HG03196 (cell line): Measurements from ENCODE around the gene TSPAN2.

Experiments used
- ATAC-seq: cut with Tn5 transposase; IDR thresholded peaks from one replicate; pipeline ENCODE4 v1.9.1; 2021; ENCODE audit not compliant: unreplicated experiment

Gene TSPAN2

DNA sequence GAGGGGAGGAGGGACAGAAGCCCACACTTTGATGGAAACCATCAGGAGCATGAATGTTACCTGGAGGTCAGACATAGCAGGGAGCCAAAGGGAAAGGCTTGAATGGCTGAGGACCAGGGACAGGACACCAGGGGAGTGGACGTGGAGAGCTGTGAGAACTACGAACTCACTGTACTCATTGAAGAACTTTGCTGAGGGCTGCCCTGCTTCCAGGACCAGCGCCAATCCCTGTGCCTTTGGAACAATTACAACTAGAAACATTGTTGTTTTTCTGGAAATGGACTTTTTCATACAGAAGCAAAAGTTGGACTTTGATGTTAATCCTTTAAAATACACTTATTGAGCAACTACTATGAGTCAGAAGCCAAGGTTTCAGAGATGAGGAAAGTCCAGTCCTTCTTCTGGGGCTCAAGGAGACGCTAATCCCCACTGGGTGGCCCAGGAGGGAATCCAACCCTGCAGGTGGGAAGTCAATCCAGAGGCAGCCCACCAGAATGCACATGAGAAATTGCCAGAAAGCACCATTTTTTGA, 12.9 kb downstream of the TSPAN2 start:
- no peak for ATAC-seq

DNA sequence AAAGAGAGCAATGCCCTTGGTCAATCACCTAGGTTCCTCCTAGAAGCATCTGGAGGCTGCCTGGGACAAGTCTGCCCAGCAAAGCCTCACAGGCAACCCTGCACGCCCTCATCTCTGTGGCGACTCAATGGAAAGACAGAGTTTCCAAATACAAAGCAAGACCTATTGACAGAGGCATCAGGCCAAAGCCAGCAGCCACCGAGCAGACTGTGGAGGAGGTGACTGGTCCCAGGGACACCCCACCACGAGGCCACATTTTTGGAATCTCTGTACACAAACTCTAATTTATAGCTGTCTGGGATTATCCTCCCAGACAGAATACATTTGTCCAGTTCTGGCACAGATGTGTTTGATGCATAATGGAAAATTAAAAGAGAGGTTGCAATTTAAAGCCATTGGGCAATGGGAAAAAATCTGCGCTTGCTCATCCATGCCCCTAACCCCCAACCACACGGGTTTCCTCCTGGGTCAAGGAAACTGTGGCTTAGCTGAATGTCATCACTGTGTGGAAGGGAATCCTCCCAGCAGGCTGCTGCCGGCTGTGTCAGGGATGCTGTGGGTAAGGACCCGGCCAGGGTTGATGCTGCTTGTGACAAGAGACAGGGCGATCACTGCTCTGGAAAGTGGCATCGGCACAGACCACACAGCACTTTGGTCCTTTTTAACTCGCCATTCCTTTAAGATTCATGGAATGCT, 14.3 kb downstream of the TSPAN2 start:
- ATAC-seq: no peak

DNA sequence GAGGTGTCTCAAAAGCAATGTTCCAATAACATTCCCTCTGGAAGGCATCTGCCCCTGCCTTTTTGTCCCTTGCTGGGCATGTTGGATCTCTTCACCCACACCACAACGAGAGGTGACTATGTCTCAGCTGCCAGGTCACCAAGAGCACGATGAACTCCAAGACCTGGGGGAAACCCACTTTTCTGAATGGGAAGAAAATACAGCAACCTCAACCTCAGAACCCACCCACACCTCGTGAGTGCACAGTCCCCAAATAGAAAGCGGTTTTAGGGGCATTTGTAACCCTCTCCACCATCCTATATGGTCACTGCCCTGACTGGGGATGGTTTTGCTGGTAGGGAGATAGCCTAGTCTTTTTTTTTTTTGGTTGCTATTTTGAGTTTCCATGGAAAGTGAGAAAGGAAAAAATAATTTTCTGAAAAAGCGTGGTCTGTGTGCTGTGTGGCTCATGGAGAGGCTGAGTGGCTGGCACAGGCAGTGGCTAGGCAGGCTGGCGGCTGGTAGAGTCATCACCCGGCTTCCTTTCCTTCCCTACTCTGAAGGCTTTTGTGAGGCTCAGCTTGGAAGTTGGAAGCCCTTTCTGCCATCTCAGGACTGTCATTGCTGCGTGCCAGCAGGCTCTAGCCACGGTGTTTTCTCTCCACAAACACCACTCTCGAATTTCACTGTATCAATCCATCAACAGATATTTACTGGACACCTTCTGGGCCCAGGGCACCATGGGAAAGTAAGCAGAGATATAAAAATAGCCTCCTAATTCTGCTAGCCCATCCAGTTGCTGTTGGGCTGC, 15.8 kb downstream of the TSPAN2 start:
- ATAC-seq: no peak

DNA sequence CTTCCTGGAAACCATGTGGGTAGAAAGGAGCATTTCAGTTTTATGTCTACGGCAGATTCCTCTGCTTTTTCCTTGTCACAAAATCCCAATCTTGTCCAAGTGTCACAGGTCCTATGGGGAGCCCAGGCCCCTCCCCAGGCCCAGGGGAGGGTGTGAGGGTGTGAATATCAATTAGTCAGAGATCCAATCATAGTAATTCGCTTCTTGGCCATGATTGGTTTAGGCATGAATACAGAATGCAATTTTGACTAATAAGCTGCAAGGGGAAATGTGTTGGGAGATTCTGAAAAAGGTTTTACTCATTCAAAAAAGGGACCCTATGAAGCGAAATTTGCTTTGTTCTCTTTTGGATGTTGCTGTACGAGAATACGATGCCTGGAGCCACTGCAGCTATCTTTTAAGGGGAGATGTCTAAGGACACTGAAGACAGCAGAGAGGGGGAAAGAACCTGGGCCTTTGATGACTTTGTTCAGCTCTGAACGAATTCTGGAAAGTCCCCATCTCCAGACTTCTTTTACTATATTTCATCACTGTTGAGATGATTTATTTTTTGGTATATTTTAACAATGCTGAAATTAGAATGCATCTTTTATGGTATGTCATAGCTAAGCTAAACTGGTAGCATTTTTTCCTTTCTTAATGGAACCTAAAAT, 18.2 kb downstream of the TSPAN2 start:
- ATAC-seq: no peak

DNA sequence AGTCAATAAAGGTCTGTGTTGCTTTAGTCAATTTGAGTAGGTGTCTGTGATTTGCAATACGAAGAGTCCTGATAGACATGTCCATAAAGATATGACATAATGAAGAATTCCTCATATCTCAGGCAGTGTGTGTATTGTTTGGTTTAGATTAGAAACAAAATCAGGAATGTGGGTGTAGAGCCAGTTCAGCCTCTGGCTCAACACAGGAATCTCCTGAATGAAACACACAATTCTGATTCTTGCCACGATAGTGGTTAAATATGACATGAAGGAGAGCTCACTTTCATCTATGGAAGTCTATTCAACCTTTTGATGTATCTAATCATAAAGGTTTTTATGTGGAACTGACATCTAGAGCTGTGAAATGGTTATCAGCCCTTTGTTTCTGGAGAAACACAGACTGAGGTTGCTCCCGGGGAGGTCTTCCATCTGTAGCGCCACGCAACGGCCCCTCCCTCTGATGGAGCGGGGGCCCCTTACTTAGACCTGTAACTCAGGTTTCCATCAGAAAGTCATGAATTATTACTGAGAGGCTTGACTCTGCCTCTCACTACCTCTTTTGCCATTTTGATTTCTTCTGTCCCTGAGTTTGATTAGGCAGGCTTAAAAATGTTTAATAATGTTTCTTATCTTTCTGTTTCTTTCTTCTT, 19.5 kb downstream of the TSPAN2 start:
- ATAC-seq: no peak

DNA sequence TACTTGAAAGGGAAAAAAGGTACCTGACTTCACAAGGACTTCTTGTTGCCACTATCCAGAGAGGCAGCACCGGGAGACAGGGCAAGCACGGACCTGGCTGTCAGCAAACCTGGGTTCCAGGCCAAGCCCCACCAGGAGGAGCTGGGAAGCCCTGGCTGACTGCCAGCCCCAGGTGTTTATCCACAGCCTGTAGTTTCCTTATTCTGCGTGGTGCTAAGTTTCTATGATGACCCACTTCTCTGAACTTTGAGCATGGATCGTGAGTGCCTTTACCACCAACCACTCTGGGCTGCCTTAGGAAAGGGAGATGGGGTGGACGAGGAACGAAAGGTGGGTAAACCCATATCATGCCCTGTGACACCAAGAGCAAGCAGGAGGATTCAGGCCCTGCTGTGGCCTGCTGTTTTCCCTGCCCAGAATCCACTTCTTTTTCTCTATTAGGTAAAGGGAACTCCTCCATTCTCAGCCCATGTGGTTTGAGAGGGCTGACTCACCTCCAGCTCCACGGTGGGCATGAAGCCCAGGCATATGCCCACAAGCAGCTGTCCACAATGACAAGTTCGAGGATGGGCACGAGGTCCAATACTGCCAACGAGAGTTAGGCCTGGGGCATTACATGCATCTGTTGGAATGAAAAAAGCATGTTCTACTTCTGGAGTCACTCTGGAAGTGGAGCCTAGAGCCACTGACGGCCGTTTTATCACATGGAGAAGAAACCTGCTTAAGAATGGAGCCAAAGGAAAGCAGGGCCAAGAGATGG, 20.3 kb downstream of the TSPAN2 start:
- ATAC-seq: no peak

DNA sequence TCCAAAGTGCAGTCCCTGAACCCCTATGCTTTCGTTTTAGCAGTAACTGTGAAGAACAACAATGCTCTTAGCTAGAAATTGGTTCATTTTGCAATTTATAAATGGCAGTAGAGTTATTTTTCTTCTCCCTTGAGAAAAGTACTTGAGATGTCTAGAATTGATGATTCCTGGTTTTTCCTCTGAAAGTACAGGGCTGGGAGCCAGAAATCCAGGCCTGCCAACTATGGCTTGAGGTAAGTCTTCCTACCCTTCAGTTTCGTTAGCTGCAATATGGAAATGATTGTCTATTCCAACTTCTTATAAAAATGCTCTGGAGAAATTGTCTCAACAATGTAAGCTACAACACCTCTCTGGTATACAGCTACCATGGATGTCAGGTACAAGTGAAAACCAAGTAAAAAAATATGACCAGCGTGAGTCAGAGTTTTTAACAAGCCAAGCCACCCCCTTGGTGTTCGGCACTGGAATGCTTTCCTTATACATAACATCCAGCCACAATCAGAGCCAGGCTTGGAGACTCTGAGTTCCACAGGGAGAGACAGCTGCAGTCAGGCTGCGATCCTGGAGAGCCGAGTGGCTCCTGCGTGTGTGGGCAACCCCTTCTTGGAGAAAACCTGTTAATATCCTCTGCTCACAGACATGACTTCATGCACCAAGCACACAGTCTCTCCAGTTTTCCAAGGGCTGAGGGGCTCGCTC, 22.0 kb downstream of the TSPAN2 start:
- ATAC-seq: no peak

GRCh38 chr1:115065021-115065420, 24.3 kb downstream of the TSPAN2 start:
- no peak for ATAC-seq

DNA sequence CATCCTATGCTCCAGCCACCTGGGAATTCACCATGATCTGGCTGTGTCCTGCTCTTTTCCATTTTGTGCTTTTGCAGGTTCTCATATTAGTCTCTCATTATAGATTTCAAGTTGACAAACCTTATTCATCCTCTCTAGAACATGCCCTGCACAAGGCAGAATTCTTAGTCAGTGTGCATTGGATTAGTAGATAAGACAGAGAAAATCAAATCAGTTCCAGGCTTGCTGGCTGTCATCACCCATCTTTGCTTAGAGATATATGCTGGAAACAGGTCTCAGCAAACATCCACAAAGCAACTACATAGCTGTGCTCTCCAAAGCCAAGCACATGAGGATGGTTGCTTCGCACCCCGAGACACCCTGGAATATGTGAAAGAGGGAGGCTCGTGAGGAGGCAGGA, 24.8 kb downstream of the TSPAN2 start:
- no peak for ATAC-seq

- ATAC-seq: no peak
Measured at GRCh38 chr1:115063228-115063901, 25.9 kb downstream of the TSPAN2 start.

- ATAC-seq: peak; percentile 80
Measured at GRCh38 chr1:115062542-115063004, 26.7 kb downstream of the TSPAN2 start.

DNA sequence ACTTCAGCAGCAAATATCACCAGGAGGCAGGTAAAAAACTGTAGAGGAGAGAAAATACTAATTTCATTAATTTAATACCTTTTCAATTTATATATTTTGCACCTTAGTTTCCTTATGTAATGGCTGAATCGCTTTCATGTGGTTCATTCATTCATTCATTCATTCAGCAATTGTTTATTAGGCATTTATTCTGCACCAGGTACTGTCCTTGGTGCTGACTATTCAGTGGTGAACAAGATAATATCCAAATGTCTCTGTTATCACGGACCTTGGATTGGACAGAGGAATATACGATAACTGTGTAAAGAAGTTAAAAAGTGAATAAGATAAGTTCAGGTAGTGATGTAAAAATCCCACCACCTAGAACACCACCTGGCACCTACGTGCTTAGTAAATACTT, 28.8 kb downstream of the TSPAN2 start:
- ATAC-seq: no peak

DNA sequence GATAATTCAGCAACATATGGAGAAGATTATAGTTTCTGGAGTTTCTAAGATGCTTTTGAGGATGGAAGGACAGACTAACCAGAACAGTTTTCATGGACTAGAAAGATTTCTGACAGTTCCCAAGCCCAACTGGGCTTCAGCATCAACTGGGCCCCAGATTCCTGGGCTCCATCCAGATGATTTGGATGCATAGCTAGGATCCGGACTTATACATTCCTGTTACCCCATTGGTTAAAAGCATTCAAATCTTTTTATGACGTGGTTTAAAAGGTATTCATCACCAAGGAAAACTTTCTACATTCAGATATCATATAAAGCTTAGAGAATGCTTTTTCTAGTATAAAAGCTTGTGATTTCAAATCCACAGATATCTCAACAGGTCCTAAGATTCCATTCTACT, 30.0 kb downstream of the TSPAN2 start:
- ATAC-seq: no peak

DNA sequence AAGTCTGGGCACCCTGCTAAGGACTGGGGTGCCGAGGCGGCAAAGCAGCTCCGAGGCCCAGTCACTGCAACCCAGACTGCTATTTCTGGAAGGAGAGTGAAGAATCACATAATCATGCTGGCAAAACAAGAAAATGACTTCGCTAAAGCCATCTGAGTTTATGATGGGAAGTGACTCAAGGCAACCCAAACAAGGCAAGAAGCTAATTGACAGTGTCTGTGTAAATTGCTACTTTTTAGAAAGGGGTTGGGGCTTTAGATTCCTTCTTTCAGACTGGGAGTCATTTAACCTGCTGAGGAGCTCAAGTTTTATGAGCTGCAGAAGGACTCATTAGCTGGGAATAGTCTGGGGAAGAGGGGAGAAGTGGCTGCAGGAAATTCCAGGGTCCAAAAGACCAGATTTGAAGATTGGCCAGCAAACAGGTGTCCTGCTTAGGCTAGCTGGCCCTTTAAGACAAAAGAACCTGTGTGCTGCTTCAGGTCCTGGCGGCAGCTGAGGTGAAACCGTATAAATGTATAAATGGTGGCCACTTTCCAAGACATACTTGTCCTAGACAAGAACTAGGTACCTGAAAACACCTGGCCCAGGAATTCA, 31.5 kb downstream of the TSPAN2 start:
- no peak for ATAC-seq

DNA sequence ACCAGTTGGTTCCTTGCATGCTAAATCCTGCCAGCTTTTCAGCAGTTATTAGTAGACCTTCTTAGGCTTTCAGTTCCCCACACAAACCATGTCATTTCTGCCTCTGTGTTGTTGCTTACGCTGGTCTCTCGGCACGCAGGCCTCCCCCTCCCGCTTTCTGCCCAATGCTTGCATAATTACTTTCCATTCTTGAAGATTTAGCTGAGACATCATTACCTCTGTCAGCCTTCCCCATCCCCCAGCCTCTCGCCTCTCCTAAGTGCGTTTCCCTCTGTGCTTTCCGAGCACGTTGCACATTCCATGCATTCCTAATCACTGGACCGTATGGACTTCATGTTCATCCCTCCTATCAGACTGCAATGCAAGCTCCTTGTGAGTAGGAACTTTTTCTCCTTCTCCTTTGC, 32.9 kb downstream of the TSPAN2 start:
- no peak for ATAC-seq

DNA sequence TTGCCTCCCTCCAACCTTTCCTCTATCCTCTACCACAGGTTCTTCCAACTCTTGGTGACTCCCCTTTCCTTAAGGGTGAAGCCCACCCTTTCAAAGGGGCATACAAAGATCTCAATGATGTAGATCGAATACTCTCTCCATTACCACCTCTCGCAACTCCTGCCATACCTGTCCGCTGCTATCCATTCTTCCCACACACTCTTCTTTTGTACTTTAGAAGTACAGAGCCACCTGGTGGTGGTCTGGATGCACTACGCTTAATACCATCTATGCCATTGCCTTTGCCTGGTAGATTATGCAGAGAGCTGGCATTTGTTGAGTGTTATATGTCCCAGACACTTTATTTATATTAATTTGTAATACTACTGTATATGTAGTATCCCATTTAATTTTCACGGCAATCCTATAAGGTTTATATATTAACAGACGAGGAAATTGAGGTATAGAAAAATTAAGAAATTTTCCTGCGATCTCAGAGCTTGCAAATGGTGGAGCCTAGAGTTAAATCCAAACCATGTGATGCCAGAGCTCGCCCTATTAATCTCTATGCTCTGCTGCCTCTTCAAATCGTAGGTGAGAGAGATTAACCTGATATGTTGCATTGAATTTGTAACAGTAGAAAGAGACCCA, 36.7 kb downstream of the TSPAN2 start:
- ATAC-seq: no peak

DNA sequence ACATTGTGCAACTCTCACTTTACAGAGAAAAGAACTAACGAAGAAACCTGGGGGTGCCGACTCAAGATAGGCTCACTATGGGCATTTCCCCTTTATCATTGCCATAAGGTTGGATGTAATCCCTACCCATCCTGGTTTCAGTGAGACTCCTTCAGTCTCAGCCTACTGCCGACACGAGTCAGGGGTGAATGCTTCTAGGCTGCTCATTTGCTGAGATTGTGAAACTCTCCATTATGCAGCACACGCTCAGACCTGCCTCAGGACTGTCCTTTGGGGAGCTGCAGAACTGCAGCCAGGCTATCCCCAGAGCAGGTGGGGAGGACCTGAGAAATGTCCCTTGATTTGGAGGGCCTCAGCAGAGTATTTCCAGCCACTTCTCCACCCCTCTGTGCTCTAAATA, 37.5 kb downstream of the TSPAN2 start:
- ATAC-seq: no peak

DNA sequence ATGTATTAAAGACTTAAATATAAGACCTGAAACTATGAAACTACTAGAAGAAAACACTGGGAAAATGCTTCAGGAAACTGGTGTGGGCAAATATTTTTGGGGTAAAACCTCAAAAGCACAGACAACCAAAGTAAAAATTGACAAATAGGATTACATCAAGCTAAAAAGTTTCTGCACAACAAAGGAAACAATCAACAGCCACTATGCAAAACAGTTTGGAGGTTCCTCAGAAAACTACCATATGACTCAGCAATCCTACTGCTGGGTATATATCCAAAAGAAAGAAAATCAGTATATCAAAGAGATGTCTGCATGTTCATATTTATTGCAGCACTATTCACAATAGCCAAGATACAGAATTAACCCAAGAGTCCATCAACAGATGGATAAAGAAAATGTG, 42.6 kb downstream of the TSPAN2 start:
- no peak for ATAC-seq

- ATAC-seq: no peak
Measured at GRCh38 chr1:115041654-115042053, 47.6 kb downstream of the TSPAN2 start.
